ENCODE measurements around the gene RPS15. TPM values are rescaled to one million over a fixed set of nuclear protein-coding genes. Genes with fewer than 3 reads are reported as not detected.

RPS15 gene
- total and polyA plus RNA-seq, 9 of the 15 experiments (the other 6 are each of a cell fraction or from before 2014, with no cell fraction given) = 605 to 2,791 (median 957) TPM

- TF ChIP-seq ATF4 (CRISPR knock-in tag; IDR thresholded peaks at IDR 0.05) = no peak
- no peak for TF ChIP-seq BRF1 (IDR thresholded peaks at IDR 0.05; ENCODE audit: borderline replicate concordance, extremely low read depth, insufficient read length)
- 0 out of 2 replicates have a peak, but pooled peaks have one; percentile 10 for TF ChIP-seq RBFOX2 (IDR thresholded peaks at IDR 0.05; ENCODE audit: low read depth, low read length)
- no peak for TF ChIP-seq SFPQ (IDR thresholded peaks at IDR 0.05; ENCODE audit: low read depth, low read length)
- TF ChIP-seq NFE2L1 (tag; IDR thresholded peaks at IDR 0.05; ENCODE audit: borderline replicate concordance, low read depth) = no peak
- TF ChIP-seq ZNF707 (CRISPR knock-in tag; conservative IDR thresholded peaks at IDR 0.05) = no peak
- no peak for TF ChIP-seq ZNF668 (CRISPR knock-in tag; IDR thresholded peaks at IDR 0.05)
- TF ChIP-seq ZNF778 (CRISPR knock-in tag; IDR thresholded peaks at IDR 0.05) = no peak
- no peak for TF ChIP-seq ZFP36 (IDR thresholded peaks at IDR 0.05; ENCODE audit: low read depth, low read length, partially characterized antibody)
- peak; percentile 72 for TF ChIP-seq PCBP1 (IDR thresholded peaks at IDR 0.05; ENCODE audit: low read depth, low read length, poor library complexity, severe bottlenecking)
- no peak for TF ChIP-seq PURB (CRISPR knock-in tag; IDR thresholded peaks at IDR 0.05; ENCODE audit: low read depth)
- no peak for TF ChIP-seq EHMT2 (IDR thresholded peaks at IDR 0.05)
- no peak for TF ChIP-seq POLR3G (IDR thresholded peaks at IDR 0.05; ENCODE audit: extremely low read depth, insufficient read length, insufficient replicate concordance)
- no peak for TF ChIP-seq ZNF449 (CRISPR knock-in tag; IDR thresholded peaks at IDR 0.05)
- no peak for TF ChIP-seq SMARCA4 (IDR thresholded peaks at IDR 0.05)
- no peak for TF ChIP-seq CREB3 (tag; conservative IDR thresholded peaks at IDR 0.05; ENCODE audit: low read depth)
- TF ChIP-seq PHB2 (IDR thresholded peaks at IDR 0.05; ENCODE audit: low read depth) = no peak
- 0 out of 2 replicates have a peak, but pooled peaks have one; percentile 10 for TF ChIP-seq CREB1 (IDR thresholded peaks at IDR 0.05)
- TF ChIP-seq CREB1 (CRISPR knock-in tag; IDR thresholded peaks at IDR 0.05) = peak; percentile 18; the same call in 1 of the 2 replicates
- TF ChIP-seq SMARCE1 (IDR thresholded peaks at IDR 0.05) = no peak
- TF ChIP-seq ZNF766 (CRISPR knock-in tag; conservative IDR thresholded peaks at IDR 0.05) = no peak
Observed at GRCh38 chr19:1455336-1456120, 17.3 kb downstream of the RPS15 start (continued).

All from K562 (cell line).